GM19395 (cell line): Measurements from ENCODE around the gene SYCE3.
"Not testable (repeated sequence)": the region's sequence is repeated elsewhere in the genome, so short reads cannot be mapped to it uniquely, and the experiment has no call there.

Source experiments
- ATAC-seq: cut with Tn5 transposase; IDR thresholded peaks from one replicate; pipeline ENCODE4 v1.9.1; 2021; ENCODE audit warnings: mild to moderate bottlenecking, moderate library complexity; ENCODE audit not compliant: unreplicated experiment

Gene SYCE3

DNA sequence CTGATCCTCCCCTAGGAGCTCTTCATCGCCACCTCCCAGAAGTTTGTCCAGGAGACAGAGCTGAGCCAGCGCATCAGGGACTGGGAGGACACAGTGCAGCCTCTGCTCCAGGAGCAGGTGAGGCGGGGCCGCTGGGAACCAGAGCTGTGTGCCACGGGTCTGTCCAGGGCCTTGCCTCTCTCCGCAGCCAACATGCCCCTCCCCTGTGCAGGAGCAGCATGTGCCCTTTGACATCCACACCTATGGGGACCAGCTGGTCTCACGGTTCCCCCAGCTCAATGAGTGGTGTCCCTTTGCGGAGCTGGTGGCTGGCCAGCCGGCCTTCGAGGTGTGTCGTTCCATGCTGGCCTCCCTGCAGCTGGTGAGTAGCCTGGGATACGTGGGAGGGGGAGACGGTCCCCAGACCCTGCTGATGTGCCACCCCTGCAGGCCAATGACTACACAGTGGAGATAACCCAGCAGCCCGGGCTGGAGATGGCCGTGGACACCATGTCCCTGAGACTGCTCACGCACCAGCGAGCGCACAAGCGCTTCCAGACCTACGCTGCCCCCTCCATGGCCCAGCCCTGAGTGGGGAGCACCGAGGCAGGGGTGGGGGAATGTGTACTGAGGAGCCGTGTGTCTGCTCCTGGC is 39.8 kb downstream of the SYCE3 start:
- no peak for ATAC-seq

DNA sequence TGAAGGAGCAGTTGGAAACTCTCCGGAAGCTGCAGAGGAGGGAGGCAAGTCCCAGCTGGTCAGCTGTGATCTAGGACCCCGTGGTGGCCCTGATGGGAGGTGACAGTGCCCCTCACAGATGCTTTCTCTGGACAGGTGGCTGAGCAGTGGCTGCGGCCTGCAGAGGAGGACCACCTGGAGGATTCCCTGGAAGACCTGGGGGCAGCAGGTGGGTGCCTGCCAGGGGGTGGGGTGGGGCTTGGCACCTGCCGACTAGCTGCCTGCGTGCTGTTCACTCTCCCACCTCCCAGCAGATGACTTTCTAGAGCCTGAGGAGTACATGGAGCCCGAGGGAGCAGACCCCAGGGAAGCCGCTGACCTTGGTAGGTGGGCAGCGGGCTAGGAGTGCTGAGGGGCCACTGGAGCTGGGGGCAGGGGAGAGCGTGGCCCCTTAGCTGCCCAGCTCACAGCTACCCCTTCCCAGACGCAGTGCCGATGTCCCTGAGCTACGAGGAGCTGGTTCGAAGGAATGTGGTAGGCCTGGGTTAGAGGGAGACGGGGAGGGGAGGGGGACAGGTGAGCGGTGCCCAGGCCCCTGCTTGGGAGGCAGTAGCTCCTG is 40.4 kb downstream of the SYCE3 start:
- ATAC-seq = no peak

DNA sequence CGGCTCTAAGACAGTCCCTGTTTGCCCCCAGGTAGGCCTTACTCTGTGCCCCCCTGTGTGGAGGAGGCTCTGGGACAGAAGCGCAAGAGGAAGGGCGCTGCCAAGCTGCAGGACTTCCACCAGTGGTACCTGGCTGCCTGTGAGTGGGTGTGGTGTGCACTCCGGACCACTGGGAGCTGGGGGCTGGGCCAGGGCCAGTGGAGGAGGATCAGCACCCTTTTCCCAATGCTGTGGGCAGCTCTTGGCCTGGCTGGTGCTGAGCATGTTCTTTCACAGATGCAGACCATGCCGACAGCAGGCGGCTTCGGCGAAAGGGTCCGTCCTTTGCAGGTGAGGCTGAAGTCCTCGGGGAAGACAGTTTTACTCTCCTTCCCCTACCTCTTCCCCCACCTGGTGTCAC is 41.0 kb downstream of the SYCE3 start:
- ATAC-seq = no peak

DNA sequence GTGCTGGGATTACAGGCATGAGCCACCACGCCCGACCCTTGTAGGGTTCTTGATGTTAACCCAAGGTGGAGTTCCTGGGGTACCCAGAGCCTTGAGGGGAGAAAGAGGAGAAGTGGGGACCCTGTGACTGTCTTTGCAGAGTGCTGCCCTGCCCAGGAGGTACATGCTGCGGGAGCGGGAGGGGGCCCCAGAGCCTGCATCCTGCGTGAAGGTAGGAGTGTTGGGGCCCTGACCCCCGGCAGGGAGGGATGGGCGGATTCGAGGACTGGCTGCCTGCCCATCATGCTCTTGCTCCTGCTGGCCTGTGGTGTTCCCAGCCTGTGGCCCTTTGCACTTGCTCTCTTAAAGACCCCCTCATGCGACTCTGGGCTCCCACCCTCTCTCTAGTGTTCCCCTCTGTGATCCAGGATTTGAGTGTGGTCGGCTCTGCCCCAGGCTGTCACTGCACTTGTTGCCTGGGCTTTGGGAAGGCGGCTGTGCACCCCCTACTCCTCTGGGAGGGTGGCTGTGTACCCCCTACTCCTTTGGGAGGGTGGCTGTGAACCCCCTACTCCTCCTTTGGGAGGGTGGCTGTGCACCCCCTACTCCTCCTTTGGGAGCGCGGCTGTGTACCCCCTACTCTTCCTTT is 41.8 kb downstream of the SYCE3 start:
- no peak for ATAC-seq

DNA sequence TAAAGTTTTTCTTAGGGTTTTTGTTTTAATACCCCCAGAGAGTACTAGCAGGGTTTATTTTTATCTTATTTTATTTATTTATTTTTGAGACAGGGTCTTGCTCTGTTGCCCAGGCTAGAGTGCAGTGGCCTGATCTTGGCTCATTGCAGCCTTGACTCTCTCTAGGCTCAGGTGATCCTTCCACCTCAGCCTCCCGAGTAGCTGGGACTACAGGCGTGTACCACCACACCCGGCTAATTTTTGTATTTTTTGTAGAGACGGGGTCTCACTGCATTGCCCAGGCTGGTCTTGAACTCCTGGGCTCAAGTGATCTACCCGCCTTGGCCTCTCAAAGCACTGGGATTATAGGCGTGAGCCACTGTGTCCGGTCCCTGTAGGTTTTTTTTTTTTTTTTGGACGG is 42.5 kb downstream of the SYCE3 start:
- ATAC-seq = not testable (repeated sequence)

DNA sequence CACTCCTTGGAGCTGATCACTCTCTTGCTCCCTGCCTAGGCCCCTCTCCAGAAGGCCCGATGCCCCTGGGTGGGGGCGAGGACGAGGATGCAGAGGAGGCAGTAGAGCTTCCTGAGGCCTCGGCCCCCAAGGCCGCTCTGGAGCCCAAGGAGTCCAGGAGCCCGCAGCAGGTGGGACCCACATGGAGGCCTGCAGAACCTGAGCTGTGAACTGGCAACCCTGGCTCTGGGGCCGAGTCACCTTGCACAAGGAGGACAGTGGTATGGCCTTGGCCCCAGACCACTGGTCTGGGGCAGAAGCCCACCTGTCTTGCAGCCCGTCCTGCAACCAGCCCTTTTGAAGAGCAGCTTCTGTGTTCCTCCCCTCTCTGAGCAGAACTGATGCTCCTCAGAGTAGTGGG is 43.6 kb downstream of the SYCE3 start:
- ATAC-seq = no peak

DNA sequence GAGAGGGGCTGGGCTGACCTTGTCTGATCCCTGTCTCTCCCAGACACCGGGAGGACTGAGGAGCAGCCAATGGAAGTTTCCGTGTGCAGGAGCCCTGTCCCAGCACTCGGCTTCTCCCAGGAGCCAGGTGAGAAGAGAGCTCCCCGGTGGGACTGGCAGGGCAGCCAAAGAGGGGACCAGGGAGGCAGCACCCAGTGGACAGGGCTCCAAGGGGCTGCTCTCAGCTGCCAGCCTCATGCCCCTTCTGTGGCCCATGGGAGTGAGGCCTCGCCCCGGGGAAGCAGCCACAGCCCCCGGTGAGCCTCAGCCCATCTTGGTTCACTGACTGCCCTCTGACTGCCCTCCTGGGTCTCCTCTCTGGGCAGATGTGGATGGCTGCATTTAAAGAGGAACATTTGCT is 44.1 kb downstream of the SYCE3 start:
- no peak for ATAC-seq

DNA sequence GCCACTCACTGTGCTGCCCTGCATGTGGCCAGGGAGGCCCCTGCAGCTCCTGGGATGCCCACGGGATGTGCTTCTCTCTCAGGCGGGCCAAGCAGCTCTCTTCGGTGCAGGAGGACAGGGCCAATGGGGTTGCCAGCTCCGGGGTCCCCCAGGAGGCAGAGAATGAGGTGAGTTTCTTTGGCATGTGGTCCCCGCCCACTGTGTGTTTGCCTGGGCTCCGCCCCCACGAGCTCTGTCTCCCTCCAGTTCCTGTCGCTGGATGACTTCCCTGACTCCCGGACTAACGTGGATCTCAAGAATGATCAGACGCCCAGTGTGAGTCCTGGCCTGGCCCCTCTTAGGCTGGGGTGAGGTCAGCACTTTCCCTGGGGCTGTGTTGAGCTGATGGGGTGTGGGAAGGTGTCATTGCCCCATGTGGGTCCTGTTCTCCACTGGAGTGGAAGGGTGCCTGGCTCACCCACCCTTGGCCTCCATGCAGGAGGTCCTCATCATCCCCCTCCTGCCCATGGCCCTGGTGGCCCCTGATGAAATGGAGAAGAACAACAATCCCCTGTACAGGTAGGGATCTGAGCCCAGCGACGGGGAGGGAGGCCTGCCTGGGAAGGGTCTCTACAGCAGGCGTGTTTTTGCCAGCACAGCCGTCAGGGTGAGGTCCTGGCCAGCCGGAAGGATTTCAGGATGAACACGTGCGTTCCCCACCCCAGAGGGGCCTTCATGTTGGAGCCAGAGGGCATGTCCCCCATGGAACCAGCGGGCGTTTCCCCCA is 45.0 kb downstream of the SYCE3 start:
- ATAC-seq = no peak

DNA sequence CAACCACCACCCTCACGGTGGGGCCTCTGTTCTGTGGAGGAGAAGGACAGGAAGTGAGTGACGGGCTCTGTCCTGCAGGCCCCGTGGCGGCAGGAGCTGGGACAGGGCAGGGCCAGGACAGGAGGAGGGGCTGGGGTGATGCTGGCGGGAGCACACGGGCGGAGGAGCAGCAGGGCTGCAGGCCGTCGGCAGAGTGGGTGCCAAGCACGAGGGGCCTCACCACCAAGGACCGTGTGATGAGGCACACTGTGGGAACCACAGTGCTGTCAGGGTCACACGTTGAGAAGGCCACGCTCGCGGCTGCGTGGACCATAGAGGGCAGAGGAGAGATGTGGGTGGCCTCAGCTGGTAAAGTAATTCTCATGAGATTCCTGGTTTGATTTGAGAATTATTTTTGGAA is 45.8 kb downstream of the SYCE3 start:
- no peak for ATAC-seq

DNA sequence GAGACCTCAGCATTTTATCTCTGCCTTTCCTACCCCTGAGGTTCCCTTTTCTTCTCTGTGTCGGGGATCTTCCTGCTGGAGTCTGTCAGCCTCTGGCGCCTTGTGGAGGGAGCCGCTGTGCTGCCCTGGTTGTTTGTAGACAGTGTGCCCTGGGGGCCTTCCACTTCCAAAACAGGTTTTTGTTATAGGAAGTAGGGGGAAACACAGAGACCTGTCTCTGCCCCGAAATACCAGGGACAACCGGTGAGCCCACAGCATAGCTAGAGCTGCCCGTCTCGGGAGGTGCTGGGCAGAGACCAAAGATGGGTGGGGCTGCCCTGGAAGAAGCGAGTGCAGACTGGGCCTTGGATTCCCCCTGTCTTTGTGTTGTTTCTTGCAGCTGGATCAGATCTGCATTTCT is 46.7 kb downstream of the SYCE3 start:
- no peak for ATAC-seq

DNA sequence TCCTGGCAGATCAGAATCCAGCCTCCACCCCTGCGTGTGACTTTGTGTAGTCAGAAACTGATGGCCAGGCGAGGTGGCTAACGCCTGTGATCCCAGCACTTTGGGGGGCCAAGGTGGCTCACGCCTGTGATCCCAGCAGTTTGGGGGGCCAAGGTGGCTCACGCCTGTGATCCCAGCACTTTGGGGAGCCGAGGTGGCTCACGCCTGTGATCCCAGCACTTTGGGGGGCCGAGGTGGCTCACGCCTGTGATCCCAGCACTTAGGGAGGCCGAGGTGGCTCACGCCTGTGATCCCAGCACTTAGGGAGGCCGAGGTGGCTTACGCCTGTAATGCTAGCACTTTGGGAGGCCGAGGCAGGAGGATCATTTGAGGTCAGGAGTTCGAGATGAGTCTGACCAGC is 49.5 kb downstream of the SYCE3 start:
- no peak for ATAC-seq

DNA sequence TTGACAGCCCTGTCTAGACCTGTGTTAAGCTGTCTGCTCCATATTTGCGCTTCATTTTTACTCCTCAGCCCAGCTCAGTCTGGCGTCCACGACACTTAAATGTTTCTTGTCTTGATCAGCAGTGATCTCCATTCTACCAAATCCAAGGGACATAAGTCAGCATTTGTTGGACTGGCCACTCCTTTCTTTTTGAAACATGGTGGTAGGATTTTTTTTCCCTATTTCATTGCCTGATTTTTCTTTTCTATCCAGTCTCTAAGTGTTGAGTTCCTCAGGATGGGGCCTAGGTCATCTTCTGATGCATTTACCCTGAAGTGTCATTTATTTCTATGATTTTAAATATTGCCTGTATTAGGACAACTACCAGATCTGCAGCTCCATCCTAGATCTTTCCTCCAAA is 53.8 kb downstream of the SYCE3 start:
- no peak for ATAC-seq

DNA sequence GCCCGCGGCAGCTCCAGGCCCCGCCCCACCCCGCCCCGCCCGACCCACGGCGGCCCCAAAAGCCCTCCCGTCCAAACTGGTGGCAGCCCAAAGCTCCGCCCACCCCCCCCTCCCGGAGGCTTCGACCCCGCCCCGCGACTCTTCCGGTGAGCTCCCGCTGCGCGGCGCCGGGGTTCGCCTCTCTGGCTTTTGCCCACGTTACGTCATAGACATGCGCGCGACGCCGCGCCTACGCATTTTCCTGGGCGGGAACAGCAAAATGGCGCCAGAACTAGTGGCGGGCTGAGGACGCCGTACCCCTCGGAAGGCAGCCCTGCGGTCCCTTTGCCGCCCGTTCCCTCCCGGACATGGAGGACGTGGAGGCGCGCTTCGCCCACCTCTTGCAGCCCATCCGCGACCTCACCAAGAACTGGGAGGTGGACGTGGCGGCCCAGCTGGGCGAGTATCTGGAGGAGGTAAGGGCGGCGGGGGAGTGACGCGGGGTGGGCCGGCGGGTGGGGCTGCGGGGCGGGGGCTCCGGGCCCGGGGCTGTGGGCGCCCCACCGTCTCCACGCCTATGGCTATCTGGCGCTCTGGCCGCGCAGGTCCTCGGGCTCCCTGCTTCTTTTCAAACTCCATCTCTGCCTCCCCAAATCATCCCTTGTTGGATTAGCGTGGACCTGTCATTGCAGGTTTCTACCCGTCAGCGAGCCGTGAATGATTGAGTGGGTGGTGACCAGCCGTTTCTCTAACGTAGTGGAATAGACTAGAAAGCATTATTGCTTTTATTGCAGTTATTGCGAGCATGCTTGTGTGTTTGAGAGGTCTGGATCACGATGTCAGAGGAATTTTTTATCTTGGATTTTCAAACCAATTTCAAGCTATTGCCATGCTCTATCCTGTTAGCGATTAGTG is 54.5 kb downstream of the SYCE3 start, which contains the start of gene NCAPH2:
TSS of gene NCAPH2 (plus strand) at position 234 of the 894 bp plus-strand sequence. CDS start at position 348, 114 bp downstream.
- ATAC-seq = peak; percentile 62

DNA sequence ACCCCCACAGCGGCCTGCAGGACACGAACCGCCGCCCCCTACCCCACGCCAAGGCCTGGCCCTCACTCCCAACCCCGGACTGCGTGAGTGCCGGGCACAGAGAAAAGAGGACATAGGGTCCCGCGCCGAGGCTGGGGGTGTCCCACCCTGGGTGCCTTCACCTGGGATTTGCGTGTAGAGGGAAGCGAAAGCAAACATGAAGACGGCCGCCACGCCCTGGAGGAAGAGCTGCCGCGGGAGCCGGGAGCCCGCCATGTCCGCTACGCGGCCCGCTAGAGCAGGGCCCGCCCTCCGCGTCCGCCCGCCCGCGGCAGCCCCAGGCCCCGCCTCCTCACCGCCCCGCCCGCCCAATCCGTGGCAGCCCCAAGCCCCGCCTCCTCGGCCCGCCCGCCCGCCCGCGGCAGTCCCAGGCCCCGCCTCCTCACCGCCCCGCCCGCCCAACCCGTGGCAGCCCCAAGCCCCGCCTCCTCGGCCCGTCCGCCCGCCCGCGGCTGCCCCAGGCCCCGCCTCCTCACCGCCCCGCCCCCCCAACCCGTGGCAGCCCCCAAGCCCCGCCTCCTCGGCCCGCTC is 55.2 kb downstream of the SYCE3 start, which contains the start of gene LMF2:
TSS of gene LMF2 (minus strand) at position 282 of the 570 bp plus-strand sequence. CDS start at position 255, 27 bp downstream.
- peak; percentile 49 for ATAC-seq

DNA sequence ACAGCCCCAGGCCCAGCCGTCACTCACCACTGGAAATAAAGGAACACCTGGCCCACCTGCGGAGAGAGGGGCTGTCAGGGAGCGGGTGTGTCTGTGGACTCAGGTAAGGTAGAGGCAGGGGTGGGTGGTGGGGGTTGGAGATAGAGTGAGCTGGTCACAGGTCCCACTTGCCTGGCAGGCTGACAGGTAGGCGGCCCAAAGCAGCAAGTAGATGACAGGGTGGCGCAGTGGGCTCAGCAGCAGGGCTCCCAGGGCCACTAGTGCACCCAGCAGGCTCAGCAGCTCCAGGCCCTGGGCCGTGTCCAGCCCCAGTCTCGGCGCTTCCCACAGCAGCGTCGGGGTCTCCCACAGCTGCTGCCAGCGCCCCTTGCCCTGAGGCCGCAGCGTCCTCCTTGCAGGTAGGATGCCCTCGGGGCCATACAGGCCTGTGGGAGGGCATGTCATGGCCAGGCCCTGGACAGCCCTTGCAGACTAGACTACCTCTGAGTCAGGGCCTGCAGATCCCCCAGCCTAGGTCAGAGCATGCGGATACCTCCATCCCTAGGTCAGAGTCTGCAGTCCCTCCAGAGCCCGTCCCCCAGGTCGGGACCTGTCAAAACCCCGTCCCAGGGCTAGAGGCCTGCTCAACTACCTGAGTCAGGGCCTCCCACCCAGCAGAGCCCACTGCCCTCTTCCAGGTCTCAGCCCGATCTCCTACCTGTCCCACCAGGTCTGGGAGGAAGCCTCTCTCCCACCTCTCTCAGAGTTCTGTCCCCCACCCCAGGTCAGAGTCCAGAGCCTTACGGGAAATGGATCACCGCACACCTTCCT is 55.9 kb downstream of the SYCE3 start:
- ATAC-seq = no peak

DNA sequence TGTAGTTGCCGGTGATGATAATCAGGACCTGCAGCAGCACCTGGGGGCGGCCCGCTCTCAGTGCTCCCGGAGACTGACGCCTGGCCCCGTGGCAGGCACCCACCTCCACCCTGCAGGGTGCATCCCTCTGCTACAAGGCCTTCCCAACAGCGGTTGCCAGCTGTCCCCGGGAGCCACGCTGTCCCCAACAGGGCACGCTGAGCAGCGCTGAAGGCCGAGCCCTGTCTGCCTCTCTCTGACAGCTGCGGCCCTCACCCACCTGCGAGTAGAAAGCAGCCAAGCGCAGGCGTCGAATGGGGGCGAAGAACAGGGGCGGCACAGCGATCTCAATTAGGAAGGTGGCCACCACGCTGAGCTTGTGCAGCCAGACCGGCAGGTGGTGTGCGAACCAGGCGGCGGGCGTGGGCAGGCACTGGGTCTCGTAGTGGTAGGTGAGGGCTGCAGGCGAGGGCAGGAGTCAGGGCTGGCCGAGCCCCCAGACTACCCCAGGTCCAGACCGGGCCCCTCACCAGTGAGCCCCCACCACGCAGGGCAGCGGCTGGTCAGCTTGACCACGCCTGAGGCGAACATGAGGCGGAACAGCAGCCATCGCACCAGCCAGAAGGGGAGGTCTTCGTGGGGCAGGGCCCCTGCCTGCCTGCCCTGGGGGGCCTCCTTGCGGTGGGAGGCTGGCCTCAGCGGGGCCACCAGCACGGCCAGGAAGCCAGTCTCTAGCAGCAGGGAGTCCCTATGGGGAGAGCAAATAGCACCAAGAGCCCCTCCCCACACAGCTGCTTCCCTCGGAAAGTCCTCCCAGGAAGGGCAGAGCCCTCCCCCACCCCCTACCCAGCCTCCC is 56.7 kb downstream of the SYCE3 start:
- no peak for ATAC-seq

DNA sequence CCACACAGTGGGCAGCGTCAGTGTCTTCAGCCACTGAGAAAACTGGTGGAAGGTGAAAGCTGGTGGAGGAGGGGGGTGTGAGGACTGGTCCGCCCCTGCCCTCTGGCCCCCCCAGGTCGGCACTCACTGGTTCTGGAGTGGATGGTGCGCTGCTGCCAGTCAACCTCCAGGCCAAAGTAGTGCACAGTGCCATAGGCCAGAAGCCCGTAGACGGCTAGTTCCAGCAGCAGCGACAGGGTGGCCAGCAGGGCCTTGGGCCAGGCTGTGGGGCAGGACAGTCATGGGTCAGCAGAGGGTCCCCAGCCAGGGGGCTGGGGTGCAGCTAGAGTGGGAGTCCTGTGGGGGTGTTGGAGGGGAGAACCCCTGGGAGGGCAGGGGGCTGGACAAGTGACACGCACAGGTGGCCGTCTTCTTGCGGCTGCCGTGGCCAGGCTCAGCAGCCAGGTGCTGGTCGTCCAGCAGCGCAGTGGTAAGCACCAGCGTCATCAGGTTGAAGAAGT is 57.4 kb downstream of the SYCE3 start:
- ATAC-seq = no peak
